HUES64 (cell line): ENCODE measurements around the gene TFAP2C.
"Not testable (repeated sequence)": the region's sequence is repeated elsewhere in the genome, so short reads cannot be mapped to it uniquely, and the experiment has no call there.

Experiments
- H3K27ac ChIP-seq: 2 replicates; pipeline ENCODE4 v1.7.0; 2013; ENCODE audit warnings: low read depth, low read length, inconsistent platforms
- H3K27me3 ChIP-seq: 2 replicates; pipeline ENCODE4 v1.6.1; 2013; ENCODE audit warnings: mild to moderate bottlenecking, low read length; ENCODE audit not compliant: insufficient read depth
- H3K36me3 ChIP-seq: 2 replicates; pipeline ENCODE4 v1.6.1; 2013; ENCODE audit warnings: mild to moderate bottlenecking, low read length; ENCODE audit not compliant: insufficient read depth
- H3K4me1 ChIP-seq: 2 replicates; pipeline ENCODE4 v1.6.1; 2013; ENCODE audit warnings: mild to moderate bottlenecking, low read length, moderate library complexity; ENCODE audit not compliant: insufficient read depth
- H3K4me3 ChIP-seq: 2 replicates; pipeline ENCODE4 v1.5.1; 2013; ENCODE audit warnings: mild to moderate bottlenecking, low read length, moderate library complexity
- H3K9ac ChIP-seq: 2 replicates; pipeline ENCODE4 v1.6.1; 2013; ENCODE audit warnings: mild to moderate bottlenecking, low read depth, low read length
- H3K9me3 ChIP-seq: 2 replicates; pipeline ENCODE4 v1.6.1; 2013; ENCODE audit warnings: low read depth, low read length; ENCODE audit not compliant: insufficient read depth
- WGBS: fragments of 150-250, 120-280 bp; methylation state at CpG from one replicate; pipeline ENCODE4 v1.1.7; 2013; ENCODE audit warnings: missing lambda C conversion rate; 5-methylcytosine and 5-hydroxymethylcytosine counted together

TFAP2C gene

DNA sequence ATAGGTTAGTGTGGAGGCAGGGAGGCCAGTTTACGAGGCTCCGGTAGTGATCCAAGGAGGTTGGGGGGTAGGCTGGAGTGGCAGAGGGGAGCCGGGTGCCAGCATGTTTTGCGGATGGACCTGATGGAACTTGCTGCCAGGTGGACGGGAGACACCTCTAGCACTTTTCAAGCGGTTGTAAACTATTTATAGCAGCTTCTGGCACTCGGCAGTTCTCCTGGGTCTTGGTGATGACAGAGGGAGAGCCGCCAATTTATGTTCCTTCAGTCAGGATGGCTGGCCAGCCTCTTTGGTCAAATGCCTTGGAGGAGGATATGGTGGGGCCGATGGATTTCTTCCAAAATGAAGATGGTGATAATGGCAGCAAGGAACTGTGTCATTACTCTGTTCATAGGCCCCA, 28.8 kb downstream of the TFAP2C start:
- Histone ChIP-seq H3K36me3 (no peaks in the 10 kb centered on the region), H3K9ac (no peak overlapping the region), H3K27ac (no peak overlapping the region), H3K27me3 (no peaks in the 10 kb centered on the region), H3K4me1 (no peaks in the 10 kb centered on the region), H3K4me3 (no peak overlapping the region), H3K9me3 (no peaks in the 10 kb centered on the region)
- WGBS: 91% methylated on average over 9 of the region's 9 CpGs

GRCh38 chr20:56658341-56658947, 29.3 kb downstream of the TFAP2C start:
- H3K9me3 ChIP-seq, H3K36me3 ChIP-seq, H3K4me3 ChIP-seq, H3K27ac ChIP-seq, H3K4me1 ChIP-seq, H3K27me3 ChIP-seq, H3K9ac ChIP-seq: not testable (repeated sequence)
- WGBS: 93% methylated on average over 8 of the region's 8 CpGs

DNA sequence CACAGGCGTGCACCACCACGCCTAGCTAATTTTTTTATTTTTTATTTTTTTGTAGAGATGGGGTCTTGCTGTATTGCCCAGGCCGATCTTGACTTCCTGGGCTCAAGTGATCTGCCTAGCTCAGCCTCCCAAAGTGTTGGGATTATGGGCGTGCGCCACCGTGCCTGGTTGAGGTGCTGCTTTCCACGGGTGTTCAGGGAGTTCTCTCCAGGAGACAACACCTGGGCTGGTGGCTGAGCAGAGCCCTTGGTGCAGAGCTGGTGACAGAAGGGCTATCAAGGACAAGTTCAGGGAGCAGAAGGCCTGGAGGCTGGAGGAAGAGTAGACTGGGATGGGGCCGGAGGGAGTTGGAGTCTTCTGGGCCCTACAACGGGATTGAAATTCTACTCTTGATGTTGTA, 34.6 kb downstream of the TFAP2C start:
- WGBS: 97% methylated on average over 9 of the region's 9 CpGs
- H3K27me3 ChIP-seq: no peaks in the 10 kb centered on the region
- H3K4me3 ChIP-seq: no peak overlapping the region
- H3K4me1 ChIP-seq: no peaks in the 10 kb centered on the region
- H3K27ac ChIP-seq: no peak overlapping the region
- no peak overlapping the region for H3K9ac ChIP-seq
- no peaks in the 10 kb centered on the region for H3K9me3 ChIP-seq
- no peaks in the 10 kb centered on the region for H3K36me3 ChIP-seq

DNA sequence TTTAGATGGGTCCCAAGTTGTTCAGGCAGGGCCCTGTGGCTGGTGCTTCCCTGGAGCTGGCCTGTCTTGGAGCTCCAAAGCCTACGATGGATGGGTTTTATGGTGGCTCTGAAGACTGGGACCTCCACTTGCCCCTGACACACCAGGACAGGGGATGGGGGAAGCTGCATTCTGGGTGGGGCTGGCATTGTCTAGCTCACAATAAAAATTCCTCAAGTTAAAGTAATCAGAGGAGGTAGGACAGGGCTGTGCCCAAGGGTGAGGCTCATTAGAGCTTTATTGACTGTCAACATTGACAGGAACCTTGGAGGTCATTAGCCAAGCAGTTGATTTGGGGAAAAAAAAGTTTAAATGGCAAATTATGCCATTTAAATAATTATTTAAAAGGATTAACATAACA, 35.7 kb downstream of the TFAP2C start:
- H3K9ac ChIP-seq: no peak overlapping the region
- H3K27me3 ChIP-seq: no peaks in the 10 kb centered on the region
- no peaks in the 10 kb centered on the region for H3K9me3 ChIP-seq
- no peak overlapping the region for H3K27ac ChIP-seq
- no peak overlapping the region for H3K4me3 ChIP-seq
- no peaks in the 10 kb centered on the region for H3K36me3 ChIP-seq
- 100% methylated on average over 1 of the region's 1 CpG for WGBS
- H3K4me1 ChIP-seq: no peaks in the 10 kb centered on the region

DNA sequence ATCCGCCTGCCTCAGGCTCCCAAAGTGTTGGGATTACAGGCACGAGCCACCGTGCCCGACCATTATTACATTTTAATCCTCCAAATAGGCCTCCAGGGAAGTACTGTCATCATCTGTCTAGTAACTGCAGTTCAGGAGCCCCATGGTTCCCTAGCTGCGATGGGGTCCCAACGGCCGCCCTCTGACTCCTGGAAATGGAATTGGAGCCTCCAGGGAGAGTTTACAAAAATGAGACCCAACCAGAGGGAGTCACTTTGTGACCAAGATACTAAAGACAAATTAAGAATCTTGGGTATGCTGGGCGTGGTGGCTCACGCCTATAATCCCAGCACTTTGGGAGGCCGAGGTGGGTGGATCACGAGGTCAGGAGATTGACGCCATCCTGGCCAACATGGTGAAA, 36.7 kb downstream of the TFAP2C start:
- Histone ChIP-seq H3K4me1 (no peaks in the 10 kb centered on the region), H3K4me3 (no peak overlapping the region), H3K36me3 (no peaks in the 10 kb centered on the region), H3K9ac (no peak overlapping the region), H3K27ac (no peak overlapping the region), H3K9me3 (no peaks in the 10 kb centered on the region), H3K27me3 (no peaks in the 10 kb centered on the region)
- 94% methylated on average over 12 of the region's 12 CpGs for WGBS

- H3K4me1 ChIP-seq: peaks cover 13% of the 10 kb centered on the region; the same call in 1 of the 2 replicates
- H3K4me3 ChIP-seq: no peak overlapping the region
- no peaks in the 10 kb centered on the region for H3K36me3 ChIP-seq
- H3K27ac ChIP-seq: no peak overlapping the region; the same call in 1 of the 2 replicates
- H3K9me3 ChIP-seq: no peaks in the 10 kb centered on the region
- H3K9ac ChIP-seq: no peak overlapping the region
- H3K27me3 ChIP-seq: no peaks in the 10 kb centered on the region
- 75% methylated on average over 5 of the region's 5 CpGs for WGBS
Measured at GRCh38 chr20:56673450-56673849, 44.3 kb downstream of the TFAP2C start.

GRCh38 chr20:56676001-56676400, 46.9 kb downstream of the TFAP2C start:
- Histone ChIP-seq H3K4me3 (no peak overlapping the region), H3K27ac (no peak overlapping the region), H3K36me3 (no peaks in the 10 kb centered on the region), H3K4me1 (peaks cover 16% of the 10 kb centered on the region; the same call in 1 of the 2 replicates), H3K27me3 (no peaks in the 10 kb centered on the region), H3K9me3 (no peaks in the 10 kb centered on the region), H3K9ac (no peak overlapping the region)
- WGBS: 91% methylated on average over 12 of the region's 12 CpGs

GRCh38 chr20:56676679-56677078, 47.6 kb downstream of the TFAP2C start:
- WGBS: 75% methylated on average over 10 of the region's 10 CpGs
- no peak overlapping the region for H3K9ac ChIP-seq
- peaks cover 16% of the 10 kb centered on the region; the same call in 1 of the 2 replicates for H3K4me1 ChIP-seq
- H3K4me3 ChIP-seq: no peak overlapping the region
- H3K27me3 ChIP-seq: no peaks in the 10 kb centered on the region
- H3K36me3 ChIP-seq: no peaks in the 10 kb centered on the region
- H3K9me3 ChIP-seq: no peaks in the 10 kb centered on the region
- no peak overlapping the region for H3K27ac ChIP-seq

DNA sequence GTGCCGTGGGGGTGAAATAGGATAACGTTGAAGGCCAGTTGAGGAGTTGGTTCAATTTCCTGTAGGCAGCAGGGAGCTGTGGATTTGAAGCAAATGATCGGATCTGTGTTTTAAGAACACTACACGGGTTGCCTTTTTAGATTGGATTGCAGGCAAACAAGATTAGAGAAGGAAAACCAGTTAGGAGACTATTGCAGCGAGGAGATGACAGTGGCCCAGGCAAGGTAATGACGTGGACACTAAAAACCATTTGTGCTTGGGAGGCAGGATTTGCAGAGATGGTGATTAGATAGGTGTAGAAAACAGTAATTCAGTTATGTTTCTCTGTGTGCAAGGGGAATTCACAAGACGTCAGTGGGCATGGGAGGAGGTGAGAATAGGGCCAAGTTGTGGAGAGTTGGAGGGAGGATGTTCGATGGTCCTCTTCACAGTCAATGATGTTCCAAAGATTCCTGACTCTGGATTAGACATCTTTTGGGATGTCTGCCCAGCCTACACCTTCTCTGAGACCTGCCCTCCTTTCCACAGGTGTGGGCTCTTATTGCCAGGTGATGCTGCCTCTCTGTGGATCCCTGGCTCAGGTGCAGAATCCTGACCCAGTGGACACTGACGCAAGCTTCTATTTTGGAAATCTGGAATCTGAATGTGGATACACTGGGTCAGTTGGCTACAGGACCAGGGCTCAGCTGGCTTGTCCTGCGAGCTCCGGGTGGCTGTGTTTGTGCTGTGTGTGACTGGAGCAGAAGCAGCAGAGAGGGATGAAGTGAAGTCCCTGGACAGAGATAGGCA, 54.2 kb downstream of the TFAP2C start:
- no peak overlapping the region for H3K4me3 ChIP-seq
- 88% methylated on average over 11 of the region's 11 CpGs for WGBS
- H3K9me3 ChIP-seq: no peaks in the 10 kb centered on the region
- no peak overlapping the region for H3K9ac ChIP-seq
- no peaks in the 10 kb centered on the region for H3K36me3 ChIP-seq
- H3K27ac ChIP-seq: no peak overlapping the region
- H3K4me1 ChIP-seq: peaks cover 3% of the 10 kb centered on the region; the same call in 1 of the 2 replicates
- H3K27me3 ChIP-seq: no peaks in the 10 kb centered on the region

DNA sequence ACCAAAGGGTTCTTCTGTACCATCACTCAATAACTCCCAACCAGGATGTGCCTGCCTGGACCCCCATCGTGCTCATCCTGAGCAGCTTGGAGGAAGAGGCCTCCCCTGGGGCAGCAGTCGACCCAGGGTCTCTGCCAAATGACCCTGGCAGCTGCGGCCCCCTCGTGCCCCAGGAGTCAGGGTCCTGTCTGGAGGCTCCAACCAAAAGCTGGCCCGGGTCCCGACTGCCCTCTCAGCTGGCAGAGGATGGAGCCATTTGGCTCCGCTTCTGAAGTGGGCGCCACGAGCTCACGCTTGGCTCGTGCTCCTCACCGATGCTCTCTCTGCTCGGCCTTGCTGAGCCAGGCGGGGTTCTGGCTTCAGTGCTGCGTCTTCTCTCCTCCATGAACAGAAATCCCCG, 56.8 kb downstream of the TFAP2C start:
- Histone ChIP-seq H3K27me3 (no peaks in the 10 kb centered on the region), H3K4me3 (no peak overlapping the region), H3K27ac (no peak overlapping the region), H3K9ac (no peak overlapping the region), H3K9me3 (no peaks in the 10 kb centered on the region), H3K36me3 (no peaks in the 10 kb centered on the region), H3K4me1 (peaks cover 19% of the 10 kb centered on the region)
- WGBS: 89% methylated on average over 16 of the region's 16 CpGs

GRCh38 chr20:56687061-56687460, 58.0 kb downstream of the TFAP2C start:
- 91% methylated on average over 7 of the region's 7 CpGs for WGBS
- H3K9ac ChIP-seq: no peak overlapping the region
- no peaks in the 10 kb centered on the region for H3K36me3 ChIP-seq
- no peak overlapping the region for H3K27ac ChIP-seq
- no peaks in the 10 kb centered on the region for H3K27me3 ChIP-seq
- H3K9me3 ChIP-seq: no peaks in the 10 kb centered on the region
- no peak overlapping the region for H3K4me3 ChIP-seq
- H3K4me1 ChIP-seq: peaks cover 19% of the 10 kb centered on the region
